ENCODE measurements around the gene STX17. TPM values are rescaled to one million over a fixed set of nuclear protein-coding genes. Genes with fewer than 3 reads are reported as not detected.

The STX17 gene
- total RNA-seq, 1 donor from 2014 or later, result 12.1 TPM

- no peak for DNase-seq (ENCODE audit: low read depth)
- no peak for FAIRE-seq
- TF ChIP-seq, protein P1, sequence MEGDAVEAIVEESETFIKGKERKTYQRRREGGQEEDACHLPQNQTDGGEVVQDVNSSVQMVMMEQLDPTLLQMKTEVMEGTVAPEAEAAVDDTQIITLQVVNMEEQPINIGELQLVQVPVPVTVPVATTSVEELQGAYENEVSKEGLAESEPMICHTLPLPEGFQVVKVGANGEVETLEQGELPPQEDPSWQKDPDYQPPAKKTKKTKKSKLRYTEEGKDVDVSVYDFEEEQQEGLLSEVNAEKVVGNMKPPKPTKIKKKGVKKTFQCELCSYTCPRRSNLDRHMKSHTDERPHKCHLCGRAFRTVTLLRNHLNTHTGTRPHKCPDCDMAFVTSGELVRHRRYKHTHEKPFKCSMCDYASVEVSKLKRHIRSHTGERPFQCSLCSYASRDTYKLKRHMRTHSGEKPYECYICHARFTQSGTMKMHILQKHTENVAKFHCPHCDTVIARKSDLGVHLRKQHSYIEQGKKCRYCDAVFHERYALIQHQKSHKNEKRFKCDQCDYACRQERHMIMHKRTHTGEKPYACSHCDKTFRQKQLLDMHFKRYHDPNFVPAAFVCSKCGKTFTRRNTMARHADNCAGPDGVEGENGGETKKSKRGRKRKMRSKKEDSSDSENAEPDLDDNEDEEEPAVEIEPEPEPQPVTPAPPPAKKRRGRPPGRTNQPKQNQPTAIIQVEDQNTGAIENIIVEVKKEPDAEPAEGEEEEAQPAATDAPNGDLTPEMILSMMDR (IDR thresholded peaks at IDR 0.05; ENCODE audit: insufficient read depth, low read length, severe bottlenecking), result no peak
- H3K36me3 ChIP-seq (ENCODE audit: control insufficient read depth, insufficient read depth, low read length), result no peaks in the 10 kb centered on the region
- peaks cover 3% of the 10 kb centered on the region for H3K27me3 ChIP-seq (ENCODE audit: control insufficient read depth, insufficient read depth, low read length)
- H3K4me3 ChIP-seq (ENCODE audit: low read depth, low read length), result no peak overlapping the region
Observed at GRCh38 chr9:99873943-99874584, 32.4 kb upstream of the STX17 start.

DNA sequence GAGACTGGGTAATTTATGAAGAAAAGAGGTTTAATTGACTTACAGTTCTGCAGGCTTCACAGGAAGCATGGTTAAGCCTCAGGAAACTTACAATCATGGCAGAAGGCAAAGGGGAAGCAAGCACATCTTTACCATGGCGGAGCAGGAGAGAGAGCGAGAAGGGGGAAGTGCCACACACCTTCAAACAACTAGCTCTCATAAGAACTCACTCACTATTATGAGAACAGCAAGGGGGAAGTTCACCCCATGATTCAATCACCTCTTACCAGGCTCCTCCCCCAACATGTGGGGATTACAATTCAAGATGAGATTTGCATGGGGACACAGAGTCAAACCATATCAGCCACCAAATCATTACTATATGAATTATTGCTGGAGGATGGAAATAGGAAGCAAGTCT, 30.3 kb upstream of the STX17 start:
- H3K27me3 ChIP-seq (ENCODE audit: control insufficient read depth, insufficient read depth, low read length), result peaks cover 3% of the 10 kb centered on the region
- no peak overlapping the region for H3K4me3 ChIP-seq (ENCODE audit: low read depth, low read length)
- TF ChIP-seq, protein P1 (IDR thresholded peaks at IDR 0.05; ENCODE audit: insufficient read depth, low read length, severe bottlenecking), result no peak
- FAIRE-seq, result no peak
- DNase-seq (ENCODE audit: low read depth), result no peak
- no peaks in the 10 kb centered on the region for H3K36me3 ChIP-seq (ENCODE audit: control insufficient read depth, insufficient read depth, low read length)

DNA sequence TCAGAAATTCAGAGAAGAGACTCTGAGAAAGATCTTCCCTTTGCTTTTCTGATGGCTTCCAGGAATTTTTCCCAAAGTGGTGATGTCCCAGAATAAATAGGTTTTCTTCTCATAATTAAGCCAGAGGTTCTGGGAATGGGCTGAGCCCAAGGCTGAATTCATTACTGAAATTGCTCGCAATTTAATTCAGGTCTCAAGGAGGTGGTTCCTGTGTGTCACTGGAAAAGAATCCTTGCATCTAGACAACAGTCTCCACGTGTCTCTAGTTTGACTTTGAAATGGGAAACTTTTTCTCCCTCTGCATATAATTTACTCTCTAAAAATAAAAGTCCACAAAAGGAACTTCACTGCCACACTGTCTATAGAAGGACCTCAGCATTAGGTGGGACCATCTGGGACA, 27.8 kb upstream of the STX17 start:
- DNase-seq (ENCODE audit: low read depth) (no peak), FAIRE-seq (no peak)
- H3K4me3 ChIP-seq (ENCODE audit: low read depth, low read length), result no peak overlapping the region
- TF ChIP-seq, protein P1 (IDR thresholded peaks at IDR 0.05; ENCODE audit: insufficient read depth, low read length, severe bottlenecking), result no peak
- peaks cover 3% of the 10 kb centered on the region for H3K27me3 ChIP-seq (ENCODE audit: control insufficient read depth, insufficient read depth, low read length)
- H3K36me3 ChIP-seq (ENCODE audit: control insufficient read depth, insufficient read depth, low read length), result no peaks in the 10 kb centered on the region

GRCh38 chr9:99881769-99882168, 24.7 kb upstream of the STX17 start:
- no peak for DNase-seq (ENCODE audit: low read depth)
- Histone ChIP-seq H3K4me3 (ENCODE audit: low read depth, low read length) (no peak overlapping the region), H3K27me3 (ENCODE audit: control insufficient read depth, insufficient read depth, low read length) (peaks cover 3% of the 10 kb centered on the region), H3K36me3 (ENCODE audit: control insufficient read depth, insufficient read depth, low read length) (no peaks in the 10 kb centered on the region)
- TF ChIP-seq, protein P1 (IDR thresholded peaks at IDR 0.05; ENCODE audit: insufficient read depth, low read length, severe bottlenecking), result no peak
- no peak for FAIRE-seq

DNA sequence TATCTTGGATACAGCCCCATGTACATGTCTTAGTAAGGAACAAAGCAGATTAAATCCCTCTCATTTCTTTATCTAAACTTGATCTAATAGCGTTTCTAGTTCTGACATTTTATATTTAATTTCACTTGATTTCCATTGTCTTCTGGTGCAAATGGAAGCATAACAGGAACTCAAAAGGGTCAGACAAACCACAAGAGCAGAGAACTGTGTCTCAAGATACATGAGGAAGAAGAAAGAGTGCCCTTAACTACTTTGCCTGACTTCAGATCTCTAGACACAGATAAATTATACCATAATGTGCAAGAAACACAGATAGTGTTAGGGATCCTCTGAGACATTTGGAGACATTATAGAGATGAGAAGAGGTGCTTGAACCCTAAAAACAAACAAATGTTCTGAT, 20.7 kb upstream of the STX17 start:
- H3K36me3 ChIP-seq (ENCODE audit: control insufficient read depth, insufficient read depth, low read length), result no peaks in the 10 kb centered on the region
- no peaks in the 10 kb centered on the region for H3K27me3 ChIP-seq (ENCODE audit: control insufficient read depth, insufficient read depth, low read length)
- DNase-seq (ENCODE audit: low read depth) (no peak), FAIRE-seq (no peak)
- no peak overlapping the region for H3K4me3 ChIP-seq (ENCODE audit: low read depth, low read length)
- TF ChIP-seq, protein P1 (IDR thresholded peaks at IDR 0.05; ENCODE audit: insufficient read depth, low read length, severe bottlenecking), result no peak

DNA sequence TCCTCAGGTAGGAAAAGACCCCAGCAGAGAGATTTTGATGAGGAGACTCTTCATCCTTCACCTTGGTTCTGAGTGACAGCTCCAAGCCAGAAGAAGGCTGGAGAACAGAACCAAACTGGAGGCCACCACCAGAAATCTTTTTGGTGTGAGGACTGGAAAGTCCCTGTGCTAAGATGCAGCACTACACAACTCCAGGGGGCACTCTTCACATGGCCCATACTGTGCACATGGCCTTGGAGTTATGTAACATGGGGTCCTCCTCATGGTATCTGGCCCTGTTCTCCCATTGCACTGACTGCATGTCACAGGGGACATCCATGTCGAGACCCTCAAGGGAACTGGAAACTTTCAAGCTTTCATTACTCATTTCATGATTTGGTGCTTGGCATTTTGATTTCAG, 17.3 kb upstream of the STX17 start:
- no peaks in the 10 kb centered on the region for H3K36me3 ChIP-seq (ENCODE audit: control insufficient read depth, insufficient read depth, low read length)
- no peak for DNase-seq (ENCODE audit: low read depth)
- TF ChIP-seq, protein P1 (IDR thresholded peaks at IDR 0.05; ENCODE audit: insufficient read depth, low read length, severe bottlenecking), result no peak
- H3K4me3 ChIP-seq (ENCODE audit: low read depth, low read length), result no peak overlapping the region
- no peak for FAIRE-seq
- H3K27me3 ChIP-seq (ENCODE audit: control insufficient read depth, insufficient read depth, low read length), result no peaks in the 10 kb centered on the region
